Measurements from ENCODE around the gene FAM174A. TPM values are rescaled to one million over a fixed set of nuclear protein-coding genes. Genes with fewer than 3 reads are reported as not detected.

FAM174A gene
- total and polyA plus RNA-seq, 9 of the 15 experiments (the other 6 are each of a cell fraction or from before 2014, with no cell fraction given): 0.14 to 2.9 (median 1.2) TPM

DNA sequence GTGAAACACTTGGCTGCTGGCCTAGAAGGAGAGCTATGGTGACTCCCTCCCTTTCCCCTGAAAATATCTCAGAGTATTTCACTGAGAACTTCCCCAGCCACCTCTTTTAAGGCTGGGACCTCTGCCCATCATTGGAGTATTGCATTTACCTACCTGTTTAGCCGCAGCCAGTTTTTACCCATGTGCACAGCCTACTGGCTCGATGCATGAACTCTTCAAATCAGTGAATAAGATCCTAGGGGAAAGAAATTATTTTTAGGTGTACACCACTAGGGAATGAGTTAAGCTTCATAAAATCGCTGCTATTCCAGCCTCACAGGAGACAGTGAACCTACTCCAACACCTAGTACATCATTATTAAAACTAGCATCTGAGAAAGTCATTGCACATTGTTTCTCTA, 16.8 kb upstream of the FAM174A start (continued):
- TF ChIP-seq, protein P1, sequence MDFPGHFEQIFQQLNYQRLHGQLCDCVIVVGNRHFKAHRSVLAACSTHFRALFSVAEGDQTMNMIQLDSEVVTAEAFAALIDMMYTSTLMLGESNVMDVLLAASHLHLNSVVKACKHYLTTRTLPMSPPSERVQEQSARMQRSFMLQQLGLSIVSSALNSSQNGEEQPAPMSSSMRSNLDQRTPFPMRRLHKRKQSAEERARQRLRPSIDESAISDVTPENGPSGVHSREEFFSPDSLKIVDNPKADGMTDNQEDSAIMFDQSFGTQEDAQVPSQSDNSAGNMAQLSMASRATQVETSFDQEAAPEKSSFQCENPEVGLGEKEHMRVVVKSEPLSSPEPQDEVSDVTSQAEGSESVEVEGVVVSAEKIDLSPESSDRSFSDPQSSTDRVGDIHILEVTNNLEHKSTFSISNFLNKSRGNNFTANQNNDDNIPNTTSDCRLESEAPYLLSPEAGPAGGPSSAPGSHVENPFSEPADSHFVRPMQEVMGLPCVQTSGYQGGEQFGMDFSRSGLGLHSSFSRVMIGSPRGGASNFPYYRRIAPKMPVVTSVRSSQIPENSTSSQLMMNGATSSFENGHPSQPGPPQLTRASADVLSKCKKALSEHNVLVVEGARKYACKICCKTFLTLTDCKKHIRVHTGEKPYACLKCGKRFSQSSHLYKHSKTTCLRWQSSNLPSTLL (IDR thresholded peaks at IDR 0.05): no peak
- TF ChIP-seq, protein P2, sequence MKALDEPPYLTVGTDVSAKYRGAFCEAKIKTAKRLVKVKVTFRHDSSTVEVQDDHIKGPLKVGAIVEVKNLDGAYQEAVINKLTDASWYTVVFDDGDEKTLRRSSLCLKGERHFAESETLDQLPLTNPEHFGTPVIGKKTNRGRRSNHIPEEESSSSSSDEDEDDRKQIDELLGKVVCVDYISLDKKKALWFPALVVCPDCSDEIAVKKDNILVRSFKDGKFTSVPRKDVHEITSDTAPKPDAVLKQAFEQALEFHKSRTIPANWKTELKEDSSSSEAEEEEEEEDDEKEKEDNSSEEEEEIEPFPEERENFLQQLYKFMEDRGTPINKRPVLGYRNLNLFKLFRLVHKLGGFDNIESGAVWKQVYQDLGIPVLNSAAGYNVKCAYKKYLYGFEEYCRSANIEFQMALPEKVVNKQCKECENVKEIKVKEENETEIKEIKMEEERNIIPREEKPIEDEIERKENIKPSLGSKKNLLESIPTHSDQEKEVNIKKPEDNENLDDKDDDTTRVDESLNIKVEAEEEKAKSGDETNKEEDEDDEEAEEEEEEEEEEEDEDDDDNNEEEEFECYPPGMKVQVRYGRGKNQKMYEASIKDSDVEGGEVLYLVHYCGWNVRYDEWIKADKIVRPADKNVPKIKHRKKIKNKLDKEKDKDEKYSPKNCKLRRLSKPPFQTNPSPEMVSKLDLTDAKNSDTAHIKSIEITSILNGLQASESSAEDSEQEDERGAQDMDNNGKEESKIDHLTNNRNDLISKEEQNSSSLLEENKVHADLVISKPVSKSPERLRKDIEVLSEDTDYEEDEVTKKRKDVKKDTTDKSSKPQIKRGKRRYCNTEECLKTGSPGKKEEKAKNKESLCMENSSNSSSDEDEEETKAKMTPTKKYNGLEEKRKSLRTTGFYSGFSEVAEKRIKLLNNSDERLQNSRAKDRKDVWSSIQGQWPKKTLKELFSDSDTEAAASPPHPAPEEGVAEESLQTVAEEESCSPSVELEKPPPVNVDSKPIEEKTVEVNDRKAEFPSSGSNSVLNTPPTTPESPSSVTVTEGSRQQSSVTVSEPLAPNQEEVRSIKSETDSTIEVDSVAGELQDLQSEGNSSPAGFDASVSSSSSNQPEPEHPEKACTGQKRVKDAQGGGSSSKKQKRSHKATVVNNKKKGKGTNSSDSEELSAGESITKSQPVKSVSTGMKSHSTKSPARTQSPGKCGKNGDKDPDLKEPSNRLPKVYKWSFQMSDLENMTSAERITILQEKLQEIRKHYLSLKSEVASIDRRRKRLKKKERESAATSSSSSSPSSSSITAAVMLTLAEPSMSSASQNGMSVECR (CRISPR knock-in tag; IDR thresholded peaks at IDR 0.05): no peak
- TF ChIP-seq U2AF2 (optimal IDR thresholded peaks at IDR 0.05; ENCODE audit: low read depth, low read length): no peak
- no peak for TF ChIP-seq XRCC4 (IDR thresholded peaks at IDR 0.05; ENCODE audit: extremely low read depth, insufficient read depth, insufficient read length)

DNA sequence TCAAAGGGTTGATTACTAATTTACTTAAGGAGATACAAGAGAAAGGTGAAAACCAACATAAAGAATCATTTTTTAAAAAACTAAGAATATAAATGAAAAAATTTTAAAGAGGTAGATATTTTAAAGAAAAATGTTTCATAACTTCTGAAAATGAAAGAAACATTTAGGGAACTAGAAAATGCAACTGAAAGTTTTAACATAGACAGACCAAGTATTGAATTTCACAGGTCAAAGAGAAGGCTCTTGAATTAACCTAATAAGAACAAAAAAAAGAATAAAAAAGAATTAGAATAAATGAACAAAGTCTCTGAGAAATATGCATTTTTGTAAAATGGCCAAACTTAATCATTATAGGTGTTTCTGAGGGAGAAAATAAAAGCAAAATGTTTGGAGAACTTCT, 16.1 kb upstream of the FAM174A start:
- Histone ChIP-seq H3K9me3 (replicated peaks; ENCODE audit: control insufficient read depth, insufficient read depth, low read depth, low read length) (no peaks in the 10 kb centered on the region), H3K4me1 (replicated peaks in 1 of 2; ENCODE audit: control insufficient read depth in 2 of 2, insufficient read depth in 2 of 2, low read length in 2 of 2) (no peaks in the 10 kb centered on the region), H3K36me3 (ENCODE audit: control insufficient read depth, insufficient read depth, low read length) (no peaks in the 10 kb centered on the region), H3K27ac (ENCODE audit: extremely low read depth, low read depth, low read length) (no peak overlapping the region), H3K27me3 (ENCODE audit: control insufficient read depth in 2 of 2, insufficient read depth in 2 of 2, low read length in 2 of 2) (no peaks in the 10 kb centered on the region), H2AFZ (ENCODE audit: low read depth, low read length) (no peak overlapping the region), H3K9ac (ENCODE audit: insufficient read depth in 1 of 2, low read depth in 2 of 2, low read length in 2 of 2) (no peak overlapping the region), H3K9me1 (ENCODE audit: control insufficient read depth, insufficient read depth, low read length) (no peaks in the 10 kb centered on the region), H3K4me3 (no peak overlapping the region), H3K4me2 (ENCODE audit: insufficient read depth, low read length) (no peak overlapping the region), H3K79me2 (ENCODE audit: control insufficient read depth, insufficient read depth, low read length) (no peaks in the 10 kb centered on the region), H4K20me1 (replicated peaks; ENCODE audit: control insufficient read depth, insufficient read depth, low read length) (no peaks in the 10 kb centered on the region)
- no peak for DNase-seq (ENCODE audit: extremely low read depth in 1 of 4, low spot score in 3 of 4)
- in situ Hi-C loops (cut with MboI): no loop called here
- no peak for FAIRE-seq
- no peak for ATAC-seq
- no TSS peak for BruUV-seq (replicated peaks)
- intact Hi-C loops (cut with micrococcal nuclease): no loop called here
- POLR2A ChIA-PET: no interaction called here
- CTCF ChIA-PET (ENCODE audit: low intra/inter-chr PET ratio): no interaction called here
- TF ChIP-seq HDGF (IDR thresholded peaks at IDR 0.05): no peak
- TF ChIP-seq ATF7 (IDR thresholded peaks at IDR 0.05): no peak
- no peak for TF ChIP-seq SMAD2 (IDR thresholded peaks at IDR 0.05; ENCODE audit: low read depth, low read length)
- no peak for TF ChIP-seq SMAD1 (IDR thresholded peaks at IDR 0.05; ENCODE audit: low read depth, low read length, partially characterized antibody)
- TF ChIP-seq PHB2 (IDR thresholded peaks at IDR 0.05; ENCODE audit: low read depth): no peak
- TF ChIP-seq ZNF212 (CRISPR knock-in tag; IDR thresholded peaks at IDR 0.05): no peak
- no peak for TF ChIP-seq ZNF696 (CRISPR knock-in tag; conservative IDR thresholded peaks at IDR 0.05)
- TF ChIP-seq ZEB2 (IDR thresholded peaks at IDR 0.05): no peak
- TF ChIP-seq, protein P3, sequence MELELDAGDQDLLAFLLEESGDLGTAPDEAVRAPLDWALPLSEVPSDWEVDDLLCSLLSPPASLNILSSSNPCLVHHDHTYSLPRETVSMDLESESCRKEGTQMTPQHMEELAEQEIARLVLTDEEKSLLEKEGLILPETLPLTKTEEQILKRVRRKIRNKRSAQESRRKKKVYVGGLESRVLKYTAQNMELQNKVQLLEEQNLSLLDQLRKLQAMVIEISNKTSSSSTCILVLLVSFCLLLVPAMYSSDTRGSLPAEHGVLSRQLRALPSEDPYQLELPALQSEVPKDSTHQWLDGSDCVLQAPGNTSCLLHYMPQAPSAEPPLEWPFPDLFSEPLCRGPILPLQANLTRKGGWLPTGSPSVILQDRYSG (tag; conservative IDR thresholded peaks at IDR 0.05; ENCODE audit: low read depth): no peak
